ENCODE measurements around the gene EFNA5. TPM values are rescaled to one million over a fixed set of nuclear protein-coding genes. Genes with fewer than 3 reads are reported as not detected.

EFNA5 gene
- total RNA-seq, 2 experiments from 2014 or later: not detected

GRCh38 chr5:107524111-107524510 lies 146.6 kb downstream of the EFNA5 start:
- no peaks in the 10 kb centered on the region for H3K36me3 Mint-ChIP-seq
- DNase-seq: no peak
- H3K9me3 Mint-ChIP-seq: no peaks in the 10 kb centered on the region
- no peaks in the 10 kb centered on the region for H3K4me1 Mint-ChIP-seq
- peaks cover 9% of the 10 kb centered on the region for H3K27me3 Mint-ChIP-seq
- no peak for ATAC-seq (ENCODE audit: low read depth)
- H3K27ac Mint-ChIP-seq: no peak overlapping the region
- POLR2A ChIA-PET: no interaction called here
- no peak overlapping the region for H3K4me3 Mint-ChIP-seq

GRCh38 chr5:107523029-107523680 lies 147.6 kb downstream of the EFNA5 start:
- Mint-ChIP-seq H3K27ac (no peak overlapping the region), H3K9me3 (no peaks in the 10 kb centered on the region), H3K4me1 (no peaks in the 10 kb centered on the region), H3K4me3 (no peak overlapping the region), H3K27me3 (peaks cover 10% of the 10 kb centered on the region), H3K36me3 (no peaks in the 10 kb centered on the region)
- DNase-seq (no peak), ATAC-seq (ENCODE audit: low read depth) (no peak)
- POLR2A ChIA-PET: no interaction called here

- no peak for DNase-seq
- Mint-ChIP-seq H3K36me3 (no peaks in the 10 kb centered on the region), H3K27ac (no peak overlapping the region), H3K27me3 (peaks cover 12% of the 10 kb centered on the region), H3K4me1 (no peaks in the 10 kb centered on the region), H3K4me3 (no peak overlapping the region), H3K9me3 (no peaks in the 10 kb centered on the region)
- POLR2A ChIA-PET: no interaction called here
- ATAC-seq (ENCODE audit: low read depth): no peak
These were observed 148.3 kb downstream of the EFNA5 start for GRCh38 chr5:107522456-107522855.

- Mint-ChIP-seq H3K36me3 (no peaks in the 10 kb centered on the region), H3K9me3 (peaks cover 1% of the 10 kb centered on the region), H3K4me1 (no peaks in the 10 kb centered on the region), H3K27me3 (peaks cover 9% of the 10 kb centered on the region), H3K27ac (no peak overlapping the region), H3K4me3 (no peak overlapping the region)
- no peak for ATAC-seq (ENCODE audit: low read depth)
- POLR2A ChIA-PET: no interaction called here
- no peak for DNase-seq
These were observed 150.8 kb downstream of the EFNA5 start for GRCh38 chr5:107519900-107520354.

- Mint-ChIP-seq H3K27me3 (peaks cover 4% of the 10 kb centered on the region), H3K27ac (no peak overlapping the region), H3K4me3 (no peak overlapping the region), H3K36me3 (no peaks in the 10 kb centered on the region), H3K9me3 (peaks cover 1% of the 10 kb centered on the region), H3K4me1 (no peaks in the 10 kb centered on the region)
- DNase-seq: no peak
- ATAC-seq (ENCODE audit: low read depth): no peak
- POLR2A ChIA-PET: no interaction called here
These were observed 152.1 kb downstream of the EFNA5 start for GRCh38 chr5:107518616-107519015.

GRCh38 chr5:107518190-107518589 lies 152.5 kb downstream of the EFNA5 start:
- DNase-seq (no peak), ATAC-seq (ENCODE audit: low read depth) (no peak)
- no peak overlapping the region for H3K27ac Mint-ChIP-seq
- H3K36me3 Mint-ChIP-seq: no peaks in the 10 kb centered on the region
- POLR2A ChIA-PET: interaction anchor here (0.7 kb wide), 1 partner anchor 696 kb away, joined by 3 read pairs; no protein-coding TSS in a partner anchor
- H3K27me3 Mint-ChIP-seq: peaks cover 3% of the 10 kb centered on the region
- H3K9me3 Mint-ChIP-seq: peaks cover 1% of the 10 kb centered on the region
- no peak overlapping the region for H3K4me3 Mint-ChIP-seq
- H3K4me1 Mint-ChIP-seq: no peaks in the 10 kb centered on the region

- no peaks in the 10 kb centered on the region for H3K4me1 Mint-ChIP-seq
- no peak for ATAC-seq (ENCODE audit: low read depth)
- peaks cover 3% of the 10 kb centered on the region for H3K27me3 Mint-ChIP-seq
- peaks cover 1% of the 10 kb centered on the region for H3K9me3 Mint-ChIP-seq
- H3K4me3 Mint-ChIP-seq: no peak overlapping the region
- POLR2A ChIA-PET: interaction anchor here (0.7 kb wide), 1 partner anchor 697 kb away, joined by 3 read pairs; no protein-coding TSS in a partner anchor
- no peak overlapping the region for H3K27ac Mint-ChIP-seq
- no peak for DNase-seq
- no peaks in the 10 kb centered on the region for H3K36me3 Mint-ChIP-seq
These were observed 153.3 kb downstream of the EFNA5 start for GRCh38 chr5:107517185-107518033.

- DNase-seq: no peak
- H3K27ac Mint-ChIP-seq: no peak overlapping the region
- no peaks in the 10 kb centered on the region for H3K36me3 Mint-ChIP-seq
- POLR2A ChIA-PET: no interaction called here
- no peaks in the 10 kb centered on the region for H3K4me1 Mint-ChIP-seq
- peaks cover 1% of the 10 kb centered on the region for H3K9me3 Mint-ChIP-seq
- H3K27me3 Mint-ChIP-seq: peaks cover 3% of the 10 kb centered on the region
- H3K4me3 Mint-ChIP-seq: no peak overlapping the region
- no peak for ATAC-seq (ENCODE audit: low read depth)
These were observed 154.1 kb downstream of the EFNA5 start for GRCh38 chr5:107516452-107517184.

GRCh38 chr5:107515521-107516080 lies 155.1 kb downstream of the EFNA5 start:
- Mint-ChIP-seq H3K27ac (no peak overlapping the region), H3K4me1 (no peaks in the 10 kb centered on the region), H3K9me3 (peaks cover 1% of the 10 kb centered on the region), H3K27me3 (peaks cover 3% of the 10 kb centered on the region), H3K4me3 (no peak overlapping the region), H3K36me3 (no peaks in the 10 kb centered on the region)
- no peak for DNase-seq
- ATAC-seq (ENCODE audit: low read depth): no peak
- POLR2A ChIA-PET: no interaction called here

GRCh38 chr5:107514305-107514704 lies 156.4 kb downstream of the EFNA5 start:
- Mint-ChIP-seq H3K27ac (no peak overlapping the region), H3K27me3 (peaks cover 3% of the 10 kb centered on the region), H3K4me3 (no peak overlapping the region), H3K4me1 (no peaks in the 10 kb centered on the region), H3K9me3 (peaks cover 1% of the 10 kb centered on the region), H3K36me3 (no peaks in the 10 kb centered on the region)
- ATAC-seq (ENCODE audit: low read depth) (no peak), DNase-seq (no peak)
- POLR2A ChIA-PET: no interaction called here

- no peak overlapping the region for H3K27ac Mint-ChIP-seq
- POLR2A ChIA-PET: no interaction called here
- no peaks in the 10 kb centered on the region for H3K36me3 Mint-ChIP-seq
These were observed 157.2 kb downstream of the EFNA5 start for GRCh38 chr5:107513337-107514085.

GRCh38 chr5:107512029-107512428 lies 158.7 kb downstream of the EFNA5 start:
- Mint-ChIP-seq H3K36me3 (no peaks in the 10 kb centered on the region), H3K27ac (no peak overlapping the region), H3K27me3 (peaks cover 2% of the 10 kb centered on the region), H3K4me3 (no peak overlapping the region), H3K9me3 (peaks cover 1% of the 10 kb centered on the region), H3K4me1 (no peaks in the 10 kb centered on the region)
- POLR2A ChIA-PET: no interaction called here
- no peak for ATAC-seq (ENCODE audit: low read depth)
- no peak for DNase-seq

More at GRCh38 chr5:107513337-107514085, 157.2 kb downstream of the EFNA5 start:
- no peak overlapping the region for H3K4me3 Mint-ChIP-seq
- H3K4me1 Mint-ChIP-seq: no peaks in the 10 kb centered on the region
- H3K9me3 Mint-ChIP-seq: peaks cover 1% of the 10 kb centered on the region
- ATAC-seq (ENCODE audit: low read depth) (no peak), DNase-seq (no peak)
- peaks cover 3% of the 10 kb centered on the region for H3K27me3 Mint-ChIP-seq

- Mint-ChIP-seq H3K9me3 (no peaks in the 10 kb centered on the region), H3K4me1 (no peaks in the 10 kb centered on the region), H3K27me3 (peaks cover 16% of the 10 kb centered on the region), H3K36me3 (no peaks in the 10 kb centered on the region), H3K4me3 (no peak overlapping the region), H3K27ac (no peak overlapping the region)
- DNase-seq (no peak), ATAC-seq (ENCODE audit: low read depth) (no peak)
- POLR2A ChIA-PET: no interaction called here
These were observed 160.6 kb downstream of the EFNA5 start for GRCh38 chr5:107510125-107510524.
